HFFc6 (cell line): ENCODE results near the gene PLPP7. TPM values are rescaled to one million over a fixed set of nuclear protein-coding genes. Genes with fewer than 3 reads are reported as not detected.
"Not testable (repeated sequence)": the region's sequence is repeated elsewhere in the genome, so short reads cannot be mapped to it uniquely, and the experiment has no call there.

ENCODE experiments used
- DNase-seq: peaks from one replicate; pipeline ENCODE4 v3.0.0-alpha.2; 2018
- H3K27ac Mint-ChIP-seq: 2 replicates; pipeline ENCODE4 v1.8.0; 2020; ENCODE audit warnings: mild to moderate bottlenecking, mixed read lengths
- H3K27me3 Mint-ChIP-seq: 2 replicates; pipeline ENCODE4 v1.8.0; 2021; ENCODE audit warnings: mild to moderate bottlenecking, moderate library complexity, mixed read lengths; ENCODE audit not compliant: insufficient read depth
- H3K36me3 Mint-ChIP-seq: 2 replicates; pipeline ENCODE4 v1.8.0; 2021; ENCODE audit warnings: low read depth, mixed read lengths
- H3K4me1 Mint-ChIP-seq: 2 replicates; pipeline ENCODE4 v1.8.0; 2020; ENCODE audit warnings: low read depth, mixed read lengths
- H3K4me3 Mint-ChIP-seq: 2 replicates; pipeline ENCODE4 v1.8.0; 2020; ENCODE audit warnings: mild to moderate bottlenecking, moderate library complexity, mixed read lengths
- H3K9me3 Mint-ChIP-seq: 2 replicates; pipeline ENCODE4 v1.8.0; 2020; ENCODE audit warnings: mild to moderate bottlenecking, mixed read lengths
- total RNA-seq, 6 experiments: library from RNA; stranded (reverse); fragmentation: NEBNext Ultra II Directional; extraction: Animal tissue kit (Norgen Biotek cat#: 25700); gene quantifications; 2 replicates in 1 of 6; 3 replicates in 5 of 6; pipeline ENCODE4 v1.2.3, GENCODE V29; 2021
- TF ChIP-seq, protein P1 (sequence below): fragments of 200-600 bp; sonication (generic); IDR thresholded peaks from 2 replicates; pipeline ENCODE4 v1.5.0; 2021; ENCODE audit warnings: antibody characterized with exemption, mild to moderate bottlenecking

The PLPP7 gene
- total RNA-seq, 6 experiments from 2014 or later: 1.2 to 10.2 (median 1.9) TPM

DNA sequence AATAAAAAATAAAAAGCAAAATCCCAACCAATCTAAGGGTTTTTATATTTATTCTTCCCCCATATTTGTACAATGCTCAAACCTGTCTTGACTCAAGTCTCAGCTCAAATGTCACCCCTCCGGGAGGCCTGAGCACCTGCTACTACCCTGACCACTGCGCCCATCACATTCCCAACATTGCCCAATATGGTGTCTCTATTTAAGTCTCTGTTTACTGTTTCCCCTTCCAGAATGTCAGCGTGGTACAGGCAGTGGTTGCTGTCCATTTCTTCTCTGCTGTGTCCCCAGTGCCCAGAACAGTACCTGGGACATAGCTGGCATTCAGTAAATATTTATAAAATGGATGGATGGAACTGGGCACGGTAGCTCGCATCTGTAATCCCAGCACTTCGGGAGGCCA, 57.0 kb downstream of the PLPP7 start:
- Mint-ChIP-seq H3K4me3 (no peak overlapping the region), H3K36me3 (no peaks in the 10 kb centered on the region)
- TF ChIP-seq, protein P1, sequence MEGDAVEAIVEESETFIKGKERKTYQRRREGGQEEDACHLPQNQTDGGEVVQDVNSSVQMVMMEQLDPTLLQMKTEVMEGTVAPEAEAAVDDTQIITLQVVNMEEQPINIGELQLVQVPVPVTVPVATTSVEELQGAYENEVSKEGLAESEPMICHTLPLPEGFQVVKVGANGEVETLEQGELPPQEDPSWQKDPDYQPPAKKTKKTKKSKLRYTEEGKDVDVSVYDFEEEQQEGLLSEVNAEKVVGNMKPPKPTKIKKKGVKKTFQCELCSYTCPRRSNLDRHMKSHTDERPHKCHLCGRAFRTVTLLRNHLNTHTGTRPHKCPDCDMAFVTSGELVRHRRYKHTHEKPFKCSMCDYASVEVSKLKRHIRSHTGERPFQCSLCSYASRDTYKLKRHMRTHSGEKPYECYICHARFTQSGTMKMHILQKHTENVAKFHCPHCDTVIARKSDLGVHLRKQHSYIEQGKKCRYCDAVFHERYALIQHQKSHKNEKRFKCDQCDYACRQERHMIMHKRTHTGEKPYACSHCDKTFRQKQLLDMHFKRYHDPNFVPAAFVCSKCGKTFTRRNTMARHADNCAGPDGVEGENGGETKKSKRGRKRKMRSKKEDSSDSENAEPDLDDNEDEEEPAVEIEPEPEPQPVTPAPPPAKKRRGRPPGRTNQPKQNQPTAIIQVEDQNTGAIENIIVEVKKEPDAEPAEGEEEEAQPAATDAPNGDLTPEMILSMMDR: no peak

DNA sequence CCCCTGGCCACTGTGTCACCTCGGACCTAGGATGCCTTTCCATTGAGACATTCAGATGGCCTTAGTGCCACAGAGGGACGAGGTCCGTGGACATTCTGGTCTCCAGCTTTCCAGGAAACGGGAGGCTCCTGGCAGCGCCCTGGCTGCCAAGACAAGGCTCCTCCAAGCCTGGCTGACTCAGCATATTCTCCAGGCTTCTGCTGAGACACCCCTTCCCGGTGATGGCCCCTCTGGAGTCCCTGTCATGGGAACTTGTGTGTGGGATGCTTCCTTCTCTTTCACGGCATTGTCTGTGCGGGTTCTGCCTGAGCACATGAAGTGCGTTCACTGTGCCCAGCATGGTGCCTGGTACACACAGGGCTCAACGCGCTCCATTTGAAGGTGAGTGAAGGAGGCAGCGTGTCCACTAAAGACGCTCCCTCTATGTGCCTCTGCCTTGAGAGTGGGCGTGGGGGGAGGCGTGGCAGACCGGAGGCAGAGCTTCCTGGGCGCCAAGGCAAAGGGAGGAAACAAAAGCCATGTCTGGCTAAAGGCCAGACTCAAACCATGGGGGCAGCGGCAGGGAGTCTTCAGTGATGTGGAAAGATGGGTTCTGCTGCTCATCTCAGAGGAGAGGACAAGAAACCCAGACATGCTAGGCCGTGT, 58.0 kb downstream of the PLPP7 start:
- TF ChIP-seq, protein P1: no peak
- H3K4me1 Mint-ChIP-seq: peaks cover 8% of the 10 kb centered on the region
- no peak overlapping the region for H3K4me3 Mint-ChIP-seq
- H3K27ac Mint-ChIP-seq: no peak overlapping the region
- H3K27me3 Mint-ChIP-seq: peaks cover 17% of the 10 kb centered on the region
- H3K36me3 Mint-ChIP-seq: no peaks in the 10 kb centered on the region
- H3K9me3 Mint-ChIP-seq: no peaks in the 10 kb centered on the region
- DNase-seq: no peak

More for the DNA sequence above, 57.0 kb downstream of the PLPP7 start:
- Mint-ChIP-seq H3K27me3 (peaks cover 19% of the 10 kb centered on the region), H3K9me3 (no peaks in the 10 kb centered on the region), H3K27ac (no peak overlapping the region), H3K4me1 (peaks cover 8% of the 10 kb centered on the region)
- no peak for DNase-seq

DNA sequence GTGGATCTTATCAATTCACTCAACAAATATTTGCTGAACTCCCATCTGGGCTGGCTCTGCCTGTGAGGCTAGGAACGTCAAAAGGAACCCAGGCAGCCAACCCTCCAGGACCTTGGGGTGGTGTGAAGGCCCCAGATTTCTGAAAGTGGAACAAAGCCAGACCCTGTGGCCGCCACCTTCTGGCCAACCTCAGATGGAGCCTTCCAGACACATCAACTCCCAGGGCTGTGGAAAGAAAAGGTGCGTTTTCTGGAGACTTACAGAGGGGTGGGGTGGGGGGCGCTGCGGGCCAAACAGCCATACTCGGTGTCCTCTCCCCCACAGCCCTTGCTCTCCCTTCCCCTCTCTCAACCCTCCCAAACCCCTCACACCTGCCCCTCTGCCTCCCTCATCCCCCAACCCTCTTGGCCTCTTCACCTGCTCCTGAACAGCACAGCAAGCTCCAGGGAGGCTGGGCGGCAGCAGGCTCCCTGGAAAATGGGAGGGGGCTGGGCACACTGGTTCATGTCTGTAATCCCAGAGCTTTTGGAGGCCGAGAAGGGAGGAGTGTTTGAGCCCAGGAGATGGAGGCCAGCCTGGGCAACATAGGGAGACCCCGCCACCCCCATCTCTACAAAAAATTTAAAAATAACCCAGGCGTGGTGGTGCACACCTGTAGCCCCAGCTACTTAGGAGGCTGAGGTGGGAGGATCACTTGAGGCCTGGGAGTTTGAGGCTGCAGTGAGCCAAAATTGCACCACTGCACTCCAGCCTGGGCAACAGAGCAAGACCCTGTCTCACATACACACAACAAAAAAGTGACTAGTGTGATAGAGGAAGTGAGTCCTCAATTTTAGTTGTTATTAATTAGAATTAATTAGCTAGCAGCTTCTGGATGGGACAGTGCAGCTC, 59.4 kb downstream of the PLPP7 start:
- peaks cover 8% of the 10 kb centered on the region for H3K4me1 Mint-ChIP-seq
- H3K36me3 Mint-ChIP-seq: no peaks in the 10 kb centered on the region
- H3K4me3 Mint-ChIP-seq: no peak overlapping the region
- peaks cover 12% of the 10 kb centered on the region; the same call in 1 of the 2 replicates for H3K27me3 Mint-ChIP-seq
- H3K9me3 Mint-ChIP-seq: no peaks in the 10 kb centered on the region
- H3K27ac Mint-ChIP-seq: no peak overlapping the region
- no peak for DNase-seq
- TF ChIP-seq, protein P1: peak; percentile 50

DNA sequence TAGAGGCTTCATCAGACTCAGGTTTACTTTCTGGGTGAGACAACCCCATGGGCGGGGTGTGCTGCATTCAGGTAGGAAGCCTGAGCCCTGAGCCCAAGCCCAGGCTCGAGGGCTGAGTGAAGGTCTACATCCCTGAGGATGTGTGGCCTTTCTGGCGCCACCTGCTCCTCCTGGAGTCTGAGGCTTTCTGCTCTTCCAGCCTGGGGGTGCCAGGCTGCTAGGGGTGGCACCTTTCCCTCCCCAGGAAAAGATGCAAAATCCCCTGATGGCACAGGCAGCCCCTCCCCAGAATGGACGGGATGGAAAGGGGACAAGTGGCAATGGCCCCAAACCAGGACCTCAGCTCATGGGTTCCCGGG, 60.0 kb downstream of the PLPP7 start:
- Mint-ChIP-seq H3K4me3 (peak overlapping the region; percentile 87), H3K36me3 (no peaks in the 10 kb centered on the region), H3K27ac (no peak overlapping the region), H3K27me3 (peaks cover 8% of the 10 kb centered on the region; the same call in 1 of the 2 replicates), H3K9me3 (no peaks in the 10 kb centered on the region), H3K4me1 (peaks cover 8% of the 10 kb centered on the region)
- TF ChIP-seq, protein P1: no peak
- DNase-seq: no peak

DNA sequence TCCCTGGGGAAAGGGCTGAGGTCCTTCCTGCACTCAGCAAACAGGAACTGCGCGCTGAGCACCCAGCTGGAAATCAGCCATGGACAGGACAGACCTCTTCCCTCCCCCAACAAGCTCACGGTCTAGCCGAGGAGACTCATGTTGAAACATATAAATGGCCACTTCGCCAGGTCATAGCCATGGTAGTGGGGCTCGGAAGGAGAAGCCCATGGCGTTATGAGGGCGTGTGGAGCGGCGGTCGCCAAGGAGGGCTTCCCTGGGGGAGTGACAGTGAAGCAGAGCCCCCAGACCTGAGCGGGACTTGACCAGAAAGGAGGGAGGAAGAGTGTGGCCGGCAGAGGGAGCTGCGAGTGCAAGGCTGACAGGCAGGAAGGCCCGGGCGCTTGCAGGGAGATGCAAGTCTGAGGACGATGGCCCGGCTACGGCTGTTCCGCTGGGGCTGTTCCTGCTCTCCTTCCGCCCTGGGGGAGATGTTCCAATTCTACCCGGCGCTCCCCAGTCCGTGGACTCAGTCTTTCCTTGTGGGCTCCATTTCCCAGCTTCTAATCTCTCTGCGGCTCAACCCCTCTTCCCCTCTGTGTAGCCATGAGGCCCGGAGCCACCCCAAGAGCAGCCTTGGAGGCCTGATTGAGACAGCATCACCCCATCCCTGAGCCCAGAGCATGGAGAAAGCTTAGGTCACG, 60.5 kb downstream of the PLPP7 start:
- peak; percentile 65 for DNase-seq
- peak overlapping the region; percentile 87 for H3K4me3 Mint-ChIP-seq

DNA sequence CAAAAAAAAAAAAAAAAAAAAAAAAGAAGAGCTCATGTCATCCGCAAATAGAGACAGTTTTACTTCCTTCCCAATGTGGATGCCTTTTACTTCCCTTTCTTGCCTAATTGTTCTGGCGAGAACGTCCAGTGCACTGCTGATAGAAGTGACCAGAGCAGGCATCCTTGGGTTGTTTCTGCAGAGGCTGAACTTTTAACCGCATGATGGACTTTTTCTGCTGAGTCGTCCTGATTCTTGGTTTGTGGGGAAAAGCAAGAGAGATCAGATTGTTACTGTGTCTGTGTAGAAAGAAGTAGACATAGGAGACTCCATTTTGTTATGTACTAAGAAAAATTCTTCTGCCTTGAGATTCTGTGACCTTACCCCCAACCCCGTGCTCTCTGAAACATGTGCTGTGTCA, 67.0 kb downstream of the PLPP7 start:
- DNase-seq, H3K4me3 Mint-ChIP-seq, H3K27ac Mint-ChIP-seq: not testable (repeated sequence)

More for the DNA sequence above, 60.5 kb downstream of the PLPP7 start:
- Mint-ChIP-seq H3K4me1 (peaks cover 8% of the 10 kb centered on the region), H3K27ac (peak overlapping the region; percentile 49; the same call in 1 of the 2 replicates), H3K36me3 (no peaks in the 10 kb centered on the region), H3K9me3 (no peaks in the 10 kb centered on the region), H3K27me3 (peaks cover 3% of the 10 kb centered on the region; the same call in 1 of the 2 replicates)
- TF ChIP-seq, protein P1: peak; percentile 88

More for the DNA sequence above, 67.0 kb downstream of the PLPP7 start:
- not testable (repeated sequence) for H3K9me3 Mint-ChIP-seq, H3K36me3 Mint-ChIP-seq, H3K27me3 Mint-ChIP-seq
- H3K4me1 Mint-ChIP-seq: peaks cover 11% of the 10 kb centered on the region
